Mesenchymal stem cell (in vitro differentiated cells and primary cell): Measurements from ENCODE around the gene HHIP.

Experiments used
- DNase-seq: peaks from one replicate; pipeline ENCODE4 v3.0.0-alpha.2; 2013
- H2AFZ ChIP-seq: one replicate; pipeline ENCODE4 v1.6.1; 2013; ENCODE audit warnings: low read depth, mild to moderate bottlenecking, control low read depth, inconsistent platforms, low read length, moderate library complexity
- H2AK5ac ChIP-seq: 2 replicates; pipeline ENCODE4 v1.6.1; 2013; ENCODE audit warnings: low read length, moderate library complexity, mild to moderate bottlenecking, inconsistent platforms; ENCODE audit not compliant: severe bottlenecking
- H2BK120ac ChIP-seq: one replicate; pipeline ENCODE4 v1.6.1; 2013; ENCODE audit warnings: low read depth, mild to moderate bottlenecking, inconsistent platforms, low read length, moderate library complexity
- H2BK12ac ChIP-seq, 2 experiments: one replicate each; pipeline ENCODE4 v1.6.1; 2013; ENCODE audit warnings: inconsistent platforms in 2 of 2, low read length in 2 of 2, mild to moderate bottlenecking in 2 of 2, moderate library complexity in 2 of 2, control low read depth in 1 of 2
- H2BK15ac ChIP-seq: one replicate; pipeline ENCODE4 v1.6.1; 2013; ENCODE audit warnings: mild to moderate bottlenecking, low read depth, inconsistent platforms; ENCODE audit not compliant: poor library complexity, severe bottlenecking
- H2BK5ac ChIP-seq: 2 replicates; pipeline ENCODE4 v1.6.1; 2013; ENCODE audit warnings: low read depth, mild to moderate bottlenecking, low read length, control low read depth, inconsistent platforms; ENCODE audit not compliant: poor library complexity, severe bottlenecking
- H3K14ac ChIP-seq, 2 experiments: one replicate each; pipeline ENCODE4 v1.6.1; 2013; ENCODE audit warnings: inconsistent platforms in 2 of 2, low read length in 2 of 2, control low read depth in 1 of 2, mild to moderate bottlenecking in 1 of 2, moderate library complexity in 1 of 2
- H3K18ac ChIP-seq, 2 experiments: one replicate each; pipeline ENCODE4 v1.6.1; 2013; ENCODE audit warnings: inconsistent platforms in 2 of 2, low read length in 2 of 2, control low read depth in 1 of 2, low read depth in 1 of 2, mild to moderate bottlenecking in 1 of 2
- H3K23ac ChIP-seq, 2 experiments: one replicate each; pipeline ENCODE4 v1.6.1; 2013; ENCODE audit warnings: inconsistent platforms in 2 of 2, low read length in 2 of 2, mild to moderate bottlenecking in 2 of 2, moderate library complexity in 2 of 2, control low read depth in 1 of 2
- H3K27ac ChIP-seq: 2 replicates; pipeline ENCODE4 v1.5.1; 2013; ENCODE audit warnings: mild to moderate bottlenecking, moderate library complexity, low read length, control low read depth, inconsistent platforms; ENCODE audit not compliant: poor library complexity, severe bottlenecking
- H3K27me3 ChIP-seq, 2 experiments: 2 replicates each; pipeline versions ENCODE4 v1.6.1 to v1.7.0; 2013; ENCODE audit warnings: low read length in 2 of 2, mild to moderate bottlenecking in 2 of 2, moderate library complexity in 2 of 2, control low read depth in 1 of 2, inconsistent platforms in 1 of 2; ENCODE audit not compliant: control insufficient read depth in 1 of 2, insufficient read depth in 1 of 2
- H3K36me3 ChIP-seq, 2 experiments: 2 replicates each; pipeline versions ENCODE4 v1.6.1 to v1.7.0; 2013; ENCODE audit warnings: low read length in 2 of 2, control low read depth in 1 of 2, inconsistent platforms in 1 of 2, low read depth in 1 of 2, mild to moderate bottlenecking in 1 of 2; ENCODE audit not compliant: insufficient read depth in 2 of 2, control insufficient read depth in 1 of 2
- H3K4ac ChIP-seq, 2 experiments: one replicate each; pipeline ENCODE4 v1.6.1; 2013; ENCODE audit warnings: inconsistent platforms in 2 of 2, low read length in 2 of 2, mild to moderate bottlenecking in 2 of 2, moderate library complexity in 2 of 2, control low read depth in 1 of 2, low read depth in 1 of 2
- H3K4me1 ChIP-seq: 2 replicates; pipeline ENCODE4 v1.6.1; 2013; ENCODE audit warnings: low read depth, low read length, control low read depth; ENCODE audit not compliant: control insufficient read depth, insufficient read depth
- H3K4me2 ChIP-seq: 2 replicates; pipeline ENCODE4 v1.6.1; 2013; ENCODE audit warnings: low read length, mild to moderate bottlenecking, inconsistent platforms; ENCODE audit not compliant: poor library complexity, severe bottlenecking
- H3K4me3 ChIP-seq, 2 experiments: 2 replicates each; pipeline versions ENCODE4 v1.5.1 to v1.7.0; 2013; ENCODE audit warnings: low read length in 2 of 2, mild to moderate bottlenecking in 2 of 2, control low read depth in 1 of 2, low read depth in 1 of 2; ENCODE audit not compliant: insufficient read depth in 1 of 2
- H3K79me1 ChIP-seq: replicated peaks from 2 replicates; pipeline ENCODE4 v1.6.1; 2013; ENCODE audit warnings: mild to moderate bottlenecking, control low read depth, low read length, inconsistent platforms; ENCODE audit not compliant: poor library complexity, severe bottlenecking
- H3K9ac ChIP-seq: 2 replicates; pipeline ENCODE4 v1.7.0; 2013; ENCODE audit warnings: mild to moderate bottlenecking, low read length, moderate library complexity
- H3K9me3 ChIP-seq: 2 replicates; pipeline ENCODE4 v1.7.0; 2013; ENCODE audit warnings: mild to moderate bottlenecking, low read length; ENCODE audit not compliant: control insufficient read depth
- H4K8ac ChIP-seq: one replicate; pipeline ENCODE4 v1.6.1; 2013; ENCODE audit warnings: inconsistent platforms, mild to moderate bottlenecking, low read length, moderate library complexity
- H4K91ac ChIP-seq: one replicate; pipeline ENCODE4 v1.6.1; 2013; ENCODE audit warnings: mild to moderate bottlenecking, low read length, inconsistent platforms
- whole genome bisulfite sequencing: methylation state at CpG from one replicate; pipeline ENCODE4 v1.1.7; 2013; ENCODE audit warnings: mixed read lengths; 5-methylcytosine and 5-hydroxymethylcytosine counted together

Gene HHIP

GRCh38 chr4:144658015-144658567, 12.1 kb downstream of the HHIP start:
- Histone ChIP-seq H3K23ac (no peak overlapping the region), H3K79me1 (no peaks in the 10 kb centered on the region), H3K18ac (no peak overlapping the region), H4K8ac (no peak overlapping the region), H3K27me3 (no peaks in the 10 kb centered on the region), H3K4me3 (no peak overlapping the region), H2BK15ac (no peak overlapping the region), H2AK5ac (no peak overlapping the region), H3K4me2 (no peak overlapping the region), H3K4ac (no peak overlapping the region), H3K9me3 (no peaks in the 10 kb centered on the region), H3K4me1 (no peaks in the 10 kb centered on the region), H3K36me3 (no peaks in the 10 kb centered on the region), H3K14ac (no peak overlapping the region), H2BK120ac (no peak overlapping the region), H2AFZ (no peak overlapping the region), H4K91ac (no peak overlapping the region), H3K27ac (no peak overlapping the region), H3K9ac (no peak overlapping the region), H2BK12ac (no peak overlapping the region), H2BK5ac (no peak overlapping the region)
- no peak for DNase-seq
- WGBS: 96% methylated on average over 6 of the region's 8 CpGs

GRCh38 chr4:144658903-144659302, 12.9 kb downstream of the HHIP start:
- Histone ChIP-seq H2BK12ac (no peak overlapping the region), H3K4me3 (no peak overlapping the region), H3K23ac (no peak overlapping the region), H2BK5ac (no peak overlapping the region), H3K79me1 (peaks cover 2% of the 10 kb centered on the region), H4K8ac (no peak overlapping the region), H3K36me3 (no peaks in the 10 kb centered on the region), H3K9me3 (no peaks in the 10 kb centered on the region), H3K4me1 (peaks cover 1% of the 10 kb centered on the region), H3K27ac (no peak overlapping the region), H3K18ac (no peak overlapping the region), H2AK5ac (no peak overlapping the region), H2AFZ (no peak overlapping the region), H3K4ac (no peak overlapping the region), H4K91ac (no peak overlapping the region), H3K9ac (no peak overlapping the region), H2BK120ac (no peak overlapping the region), H3K27me3 (no peaks in the 10 kb centered on the region), H3K4me2 (no peak overlapping the region), H2BK15ac (no peak overlapping the region), H3K14ac (no peak overlapping the region)
- no peak for DNase-seq
- no CpG with 5 or more reads among the region's 1 CpG for WGBS

- Histone ChIP-seq H3K18ac (no peak overlapping the region), H3K4me1 (peaks cover 1% of the 10 kb centered on the region), H2BK15ac (no peak overlapping the region), H3K4me3 (no peak overlapping the region), H3K27me3 (no peaks in the 10 kb centered on the region), H3K79me1 (peaks cover 6% of the 10 kb centered on the region), H3K4me2 (no peak overlapping the region), H2AFZ (no peak overlapping the region), H3K9me3 (no peaks in the 10 kb centered on the region), H2BK120ac (no peak overlapping the region), H3K4ac (no peak overlapping the region), H4K8ac (no peak overlapping the region), H2BK5ac (no peak overlapping the region), H3K14ac (no peak overlapping the region), H3K36me3 (no peaks in the 10 kb centered on the region), H3K9ac (no peak overlapping the region), H2BK12ac (no peak overlapping the region), H2AK5ac (no peak overlapping the region), H3K23ac (no peak overlapping the region), H3K27ac (no peak overlapping the region), H4K91ac (no peak overlapping the region)
- WGBS: 96% methylated on average over 4 of the region's 5 CpGs
- no peak for DNase-seq
Measured at GRCh38 chr4:144659447-144659846, 13.5 kb downstream of the HHIP start.

- peak overlapping the region; percentile 71 for H2AK5ac ChIP-seq
- no peak overlapping the region for H3K9ac ChIP-seq
- no peak overlapping the region for H3K27ac ChIP-seq
- no peak overlapping the region for H2BK15ac ChIP-seq
- H4K91ac ChIP-seq: no peak overlapping the region
- no peaks in the 10 kb centered on the region for H3K36me3 ChIP-seq
- no peaks in the 10 kb centered on the region for H3K9me3 ChIP-seq
- no peaks in the 10 kb centered on the region for H3K27me3 ChIP-seq
- no peak for DNase-seq
- no peak overlapping the region for H2BK120ac ChIP-seq
- no peak overlapping the region for H3K4me3 ChIP-seq
- no peak overlapping the region for H3K14ac ChIP-seq
- H3K79me1 ChIP-seq: peaks cover 6% of the 10 kb centered on the region
- H2BK12ac ChIP-seq: no peak overlapping the region
- no peak overlapping the region for H3K23ac ChIP-seq
- H3K4ac ChIP-seq: no peak overlapping the region
- no peak overlapping the region for H4K8ac ChIP-seq
- no peak overlapping the region for H3K18ac ChIP-seq
- H3K4me2 ChIP-seq: no peak overlapping the region
- peaks cover 12% of the 10 kb centered on the region for H3K4me1 ChIP-seq
- no peak overlapping the region for H2BK5ac ChIP-seq
- no peak overlapping the region for H2AFZ ChIP-seq
- WGBS: 81% methylated on average over 6 of the region's 7 CpGs
Measured at GRCh38 chr4:144663834-144664475, 18.0 kb downstream of the HHIP start.
